ENCODE results near the gene CELA2A. TPM values are rescaled to one million over a fixed set of nuclear protein-coding genes. Genes with fewer than 3 reads are reported as not detected.
"Not testable (repeated sequence)": the region's sequence is repeated elsewhere in the genome, so short reads cannot be mapped to it uniquely, and the experiment has no call there.

The CELA2A gene
- total RNA-seq, 1 experiment from 2014 or later: 0.72 TPM

DNA sequence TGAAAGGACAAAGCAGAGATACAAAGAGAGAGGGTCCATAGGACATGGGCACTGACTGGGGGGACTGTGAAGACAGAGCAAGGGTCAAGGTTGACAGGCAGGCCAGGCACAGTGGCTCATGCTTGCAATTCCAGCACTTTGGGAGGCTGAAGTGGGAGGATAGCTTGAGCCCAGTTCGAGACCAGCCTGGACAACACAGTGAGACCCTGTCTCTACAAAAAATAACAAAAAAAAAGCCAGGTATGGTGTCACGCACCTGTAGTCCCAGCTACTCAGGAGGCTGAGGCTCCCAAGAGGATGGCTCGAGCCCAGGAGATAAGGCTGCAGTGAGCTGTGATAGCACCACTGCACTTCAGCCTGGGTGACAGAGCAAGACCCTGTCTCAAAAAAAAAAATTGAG is 63.1 kb downstream of the CELA2A start:
- in situ Hi-C loops (cut with HindIII; ENCODE audit: low pct_unique_long_range_greater_than_20kb, low sequenced_read_pairs): no loop called here
- TF ChIP-seq POLR2AphosphoS5 (IDR thresholded peaks at IDR 0.05; ENCODE audit: low read depth, low read length) (no peak), CTCF (IDR thresholded peaks at IDR 0.05) (no peak), REST (IDR thresholded peaks at IDR 0.05; ENCODE audit: insufficient read depth in 1 of 2, low read depth in 2 of 2, low read length in 1 of 2) (no peak), SIN3A (IDR thresholded peaks at IDR 0.05; ENCODE audit: borderline replicate concordance, insufficient read depth, low read depth, low read length) (no peak), TCF7L2 (IDR thresholded peaks at IDR 0.05; ENCODE audit: low read depth, low read length) (no peak)
- H3K27ac ChIP-seq (ENCODE audit: low read length): no peak overlapping the region
- H3K4me3 ChIP-seq (ENCODE audit: low read depth in 2 of 2, low read length in 2 of 2): no peak overlapping the region
- no TSS peak for BruUV-seq (replicated peaks)
- DNase-seq (ENCODE audit: low read depth, low spot score) (no peak), ATAC-seq (no peak)
- no peaks in the 10 kb centered on the region for H3K9me3 ChIP-seq (ENCODE audit: control insufficient read depth, insufficient read depth, low read depth, low read length)
- H3K4me1 ChIP-seq (ENCODE audit: control insufficient read depth, insufficient read depth, low read length): peaks cover 7% of the 10 kb centered on the region; the same call in 1 of the 2 replicates
- ChIA-PET POLR2A (no interaction called here), CTCF (no interaction called here)
- no peaks in the 10 kb centered on the region for H3K36me3 ChIP-seq (ENCODE audit: control insufficient read depth, insufficient read depth, low read length)
- intact Hi-C loops (cut with micrococcal nuclease; ENCODE audit: unreplicated experiment): no loop called here
- no peaks in the 10 kb centered on the region for H3K27me3 ChIP-seq (ENCODE audit: control insufficient read depth, insufficient read depth, low read length)

DNA sequence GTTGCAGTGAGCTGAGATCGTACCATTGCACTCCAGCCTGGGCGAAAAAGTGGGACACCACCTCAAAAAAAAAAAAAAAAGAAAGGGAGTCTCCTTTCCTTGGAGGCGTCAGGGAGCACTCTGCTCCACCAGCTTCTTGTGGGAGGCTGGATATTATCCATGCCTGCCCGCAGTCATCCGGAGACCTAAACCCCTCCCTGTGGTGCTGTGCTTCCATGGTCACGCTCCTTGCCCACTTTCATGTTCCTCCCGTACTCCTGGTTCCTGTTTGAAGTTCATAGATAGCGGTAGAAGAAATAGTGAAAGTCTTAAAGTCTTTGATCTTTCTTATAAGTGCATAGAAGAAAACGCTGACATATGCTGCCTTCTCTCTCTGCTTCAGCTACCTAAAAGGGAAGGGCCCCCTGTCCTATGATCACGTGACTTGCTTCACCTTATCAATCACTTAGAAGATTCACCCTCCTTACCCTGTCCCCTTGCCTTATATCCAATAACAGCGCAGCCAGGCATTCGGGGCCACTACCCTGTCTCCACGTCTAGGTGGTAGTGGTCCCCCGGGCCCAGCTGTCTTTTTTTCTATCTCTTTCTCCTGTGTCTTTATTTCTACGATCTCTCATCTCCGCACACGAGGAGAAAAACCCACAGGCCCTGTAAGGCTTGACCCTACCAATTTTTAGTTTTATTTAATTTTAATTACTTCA is 64.8 kb downstream of the CELA2A start:
- H3K27ac ChIP-seq (ENCODE audit: low read length); H3K9me3 ChIP-seq (ENCODE audit: control insufficient read depth, insufficient read depth, low read depth, low read length); H3K4me3 ChIP-seq (ENCODE audit: low read depth in 2 of 2, low read length in 2 of 2); in situ Hi-C loops (cut with HindIII; ENCODE audit: low pct_unique_long_range_greater_than_20kb, low sequenced_read_pairs); H3K27me3 ChIP-seq (ENCODE audit: control insufficient read depth, insufficient read depth, low read length); H3K36me3 ChIP-seq (ENCODE audit: control insufficient read depth, insufficient read depth, low read length); DNase-seq (ENCODE audit: low read depth, low spot score); intact Hi-C loops (cut with micrococcal nuclease; ENCODE audit: unreplicated experiment); ATAC-seq; BruUV-seq (replicated peaks): not testable (repeated sequence)
- ChIA-PET CTCF (interaction anchor here (0.6 kb wide), 1 partner anchor 198 kb away, joined by 4 read pairs; no protein-coding TSS in a partner anchor), POLR2A (interaction anchor here (0.6 kb wide), 2 partner anchors 201 to 304 kb away, joined by 3 read pairs; no protein-coding TSS in a partner anchor)
- peaks cover 15% of the 10 kb centered on the region for H3K4me1 ChIP-seq (ENCODE audit: control insufficient read depth, insufficient read depth, low read length)

Other genes starting within 250 kb of the CELA2A start
- 0.23 TPM for gene FHAD1, start 209.5 kb upstream of the CELA2A start, total RNA-seq (2021; ENCODE audit: unreplicated experiment)
- gene EFHD2, start 46.8 kb upstream of the CELA2A start, total RNA-seq (2021; ENCODE audit: unreplicated experiment): 90.8 TPM
- gene CTRC, start 18.3 kb upstream of the CELA2A start, total RNA-seq (2021; ENCODE audit: unreplicated experiment): 1.1 TPM
- not detected for gene CELA2B, start 19.4 kb downstream of the CELA2A start, total RNA-seq (2021; ENCODE audit: unreplicated experiment)
- 7.5 TPM for gene CASP9, start 67.5 kb downstream of the CELA2A start, total RNA-seq (2021; ENCODE audit: unreplicated experiment)
- 22.0 TPM for gene DNAJC16, start 70.1 kb downstream of the CELA2A start, total RNA-seq (2021; ENCODE audit: unreplicated experiment)
- gene AGMAT, start 128.3 kb downstream of the CELA2A start, total RNA-seq (2021; ENCODE audit: unreplicated experiment): 3.1 TPM
- gene DDI2, start 160.7 kb downstream of the CELA2A start, total RNA-seq (2021; ENCODE audit: unreplicated experiment): 27.7 TPM
- gene PLEKHM2, start 227.6 kb downstream of the CELA2A start, total RNA-seq (2021; ENCODE audit: unreplicated experiment): 54.6 TPM